Measurements from ENCODE around the gene PP2D1.
"Not testable (repeated sequence)": the region's sequence is repeated elsewhere in the genome, so short reads cannot be mapped to it uniquely, and the experiment has no call there.

Gene PP2D1

DNA sequence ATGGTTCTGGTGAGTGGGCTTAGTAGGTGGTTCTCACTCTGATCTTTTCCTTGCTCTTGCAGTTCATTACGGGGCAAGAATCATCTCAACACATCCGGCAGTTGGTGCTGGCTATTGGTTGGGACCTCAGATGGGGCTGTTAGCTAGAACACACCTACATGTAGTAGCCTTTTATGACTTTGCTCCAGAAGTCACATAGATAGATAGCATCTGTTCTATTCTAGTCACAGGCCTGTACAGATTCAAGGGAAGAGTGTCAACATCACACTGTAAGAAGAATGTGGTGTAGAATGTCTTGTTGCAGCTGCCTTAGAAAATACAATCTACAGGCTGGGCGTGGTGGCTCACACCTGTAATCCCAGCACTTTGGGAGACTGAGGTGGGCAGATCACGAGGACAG, 50.1 kb downstream of the PP2D1 start:
- no peak for DNase-seq

DNA sequence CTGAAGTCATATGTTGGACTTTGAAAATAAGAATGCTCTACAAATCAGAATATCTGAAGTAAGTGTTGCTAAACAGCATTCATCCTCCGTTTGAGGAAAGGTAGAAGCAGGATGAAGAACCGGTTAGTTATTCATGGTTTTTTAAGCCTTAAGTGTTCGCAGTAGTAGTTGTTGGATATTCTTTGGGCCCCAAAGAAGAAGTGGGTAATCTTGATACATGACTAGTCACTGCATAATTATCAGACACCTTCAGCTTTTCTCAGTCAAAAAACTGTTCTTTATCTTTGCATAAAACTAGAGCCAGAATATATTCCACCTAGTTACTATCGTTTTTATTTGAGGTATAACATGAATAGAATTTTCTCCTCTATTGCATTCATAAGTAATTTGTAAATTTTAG, 51.4 kb downstream of the PP2D1 start:
- no peak for DNase-seq

DNA sequence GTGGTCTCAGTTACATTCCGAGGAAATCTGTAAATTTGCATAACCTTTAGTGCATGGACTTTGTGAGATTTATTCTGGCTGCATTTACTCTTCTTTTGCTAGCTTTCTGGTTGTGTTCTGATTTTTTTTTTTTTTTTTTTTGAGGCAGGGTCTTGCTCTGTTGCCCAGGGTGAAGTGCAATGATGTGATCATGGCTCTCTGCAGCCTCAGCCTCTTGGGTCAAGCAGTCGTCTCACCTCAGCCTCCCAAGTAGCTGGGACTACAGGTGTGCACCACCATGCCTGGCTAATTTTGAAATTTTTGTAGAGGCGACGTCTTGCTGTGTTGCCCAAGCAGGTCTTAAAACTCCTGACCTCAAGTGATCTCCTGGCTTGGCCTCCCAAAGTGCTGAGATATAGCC, 52.6 kb downstream of the PP2D1 start:
- DNase-seq = no peak

DNA sequence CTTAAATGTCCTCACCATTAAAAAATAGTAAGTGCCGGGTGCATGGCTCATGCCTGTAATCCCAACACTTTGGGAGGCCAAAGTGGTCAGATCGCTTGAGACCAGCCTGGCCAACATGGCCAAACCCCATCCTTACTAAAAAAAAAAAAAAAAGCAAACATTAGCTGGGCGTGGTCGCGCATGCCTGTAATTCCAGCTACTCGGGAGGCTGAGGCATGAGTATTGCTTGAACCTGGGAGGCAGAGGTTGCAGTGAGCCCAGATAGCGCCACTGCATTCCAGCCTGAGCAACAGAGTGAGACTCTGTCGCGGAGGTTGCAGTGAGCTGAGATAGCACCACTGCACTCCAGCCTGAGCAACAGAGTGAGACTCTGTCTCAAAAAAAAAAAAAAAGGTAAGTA, 54.7 kb downstream of the PP2D1 start:
- not testable (repeated sequence) for DNase-seq

DNA sequence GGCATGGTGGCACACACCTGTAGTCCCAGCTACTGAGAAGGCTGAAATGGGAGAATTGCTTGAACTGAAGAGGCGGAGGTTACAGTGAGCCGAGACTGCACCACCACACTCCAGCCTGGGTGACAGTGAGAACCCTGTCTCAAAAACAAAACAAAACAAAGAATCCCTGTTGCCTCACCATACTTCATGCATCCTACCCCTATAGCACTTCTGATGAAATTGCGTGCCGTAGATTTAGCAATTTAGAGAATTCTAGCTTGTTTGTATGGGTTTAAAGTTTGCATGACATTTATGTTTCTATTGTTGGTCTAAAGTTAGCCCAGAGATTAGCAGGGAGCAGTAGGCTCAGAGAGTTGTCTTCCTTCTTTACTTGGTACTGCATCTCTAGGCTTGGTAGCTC, 57.4 kb downstream of the PP2D1 start:
- no peak for DNase-seq

DNA sequence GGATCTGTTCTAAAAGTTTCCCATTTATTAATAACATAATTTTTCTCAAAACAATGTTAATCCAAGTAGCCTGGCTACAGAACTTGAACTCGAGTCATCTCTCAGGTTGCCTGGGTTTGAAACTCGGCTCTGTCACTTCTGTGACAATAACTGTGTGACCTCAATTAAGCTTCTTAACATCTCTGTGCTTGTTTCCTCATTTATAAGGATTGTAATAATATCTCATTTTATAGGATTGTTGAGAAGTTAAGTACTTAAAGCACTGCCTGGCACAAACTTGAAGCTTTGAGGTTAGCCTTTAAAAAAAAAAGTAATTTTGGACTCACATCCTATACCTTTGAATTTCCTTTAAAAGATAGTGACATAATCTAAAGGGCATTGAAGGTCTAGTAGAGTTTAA, 61.7 kb downstream of the PP2D1 start:
- DNase-seq = no peak

DNA sequence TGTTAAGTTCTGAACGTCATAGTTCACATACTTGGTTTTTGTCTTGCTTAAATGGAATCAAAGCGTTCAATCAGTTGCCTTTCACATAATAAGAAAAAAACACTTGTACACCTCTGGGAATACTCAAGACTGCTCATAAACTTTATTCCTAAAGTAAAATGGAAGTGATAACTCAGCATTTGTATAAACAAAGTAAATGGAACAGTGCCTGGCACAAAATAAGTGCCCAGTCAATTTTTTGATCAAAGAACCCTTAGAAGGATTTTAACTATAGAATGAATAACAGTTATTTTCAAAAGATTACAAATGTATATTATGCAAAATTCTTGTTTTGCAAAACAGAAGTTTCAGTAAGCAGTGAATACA, 63.9 kb downstream of the PP2D1 start:
- DNase-seq = no peak

DNA sequence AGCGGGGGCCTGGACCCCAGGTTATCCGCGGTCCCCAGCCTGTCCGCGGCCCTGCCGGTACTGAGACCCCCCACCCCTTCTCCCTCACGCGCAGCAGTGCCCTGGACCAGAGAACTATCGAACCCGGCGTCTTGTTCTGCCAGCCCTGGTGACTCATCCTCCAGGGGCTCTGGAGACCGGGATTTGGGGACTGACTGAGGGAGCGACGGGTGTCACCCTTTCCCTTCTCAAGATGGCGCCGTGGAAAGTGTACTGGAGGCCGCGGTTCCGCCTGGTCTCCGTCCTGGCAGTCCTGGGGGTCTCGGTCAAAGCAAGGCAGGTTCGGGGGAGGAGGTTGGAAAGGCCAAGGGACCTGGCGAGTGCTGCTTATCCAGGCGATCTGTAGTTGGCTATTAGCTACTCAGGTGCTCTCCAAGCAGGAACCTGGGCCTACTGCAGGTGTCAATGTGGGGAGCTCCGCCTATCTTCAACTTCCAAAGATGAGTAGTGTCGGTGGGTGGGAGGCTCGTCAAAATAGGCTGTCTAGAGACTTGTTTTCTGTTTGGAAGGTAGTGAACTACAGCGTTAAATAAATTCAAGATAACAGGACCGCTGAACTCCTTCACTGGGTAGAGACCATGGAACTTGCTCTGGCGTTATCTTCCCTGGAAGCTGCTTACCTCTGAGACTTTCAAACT, 64.4 kb downstream of the PP2D1 start:
- peak; percentile 46 for DNase-seq

DNA sequence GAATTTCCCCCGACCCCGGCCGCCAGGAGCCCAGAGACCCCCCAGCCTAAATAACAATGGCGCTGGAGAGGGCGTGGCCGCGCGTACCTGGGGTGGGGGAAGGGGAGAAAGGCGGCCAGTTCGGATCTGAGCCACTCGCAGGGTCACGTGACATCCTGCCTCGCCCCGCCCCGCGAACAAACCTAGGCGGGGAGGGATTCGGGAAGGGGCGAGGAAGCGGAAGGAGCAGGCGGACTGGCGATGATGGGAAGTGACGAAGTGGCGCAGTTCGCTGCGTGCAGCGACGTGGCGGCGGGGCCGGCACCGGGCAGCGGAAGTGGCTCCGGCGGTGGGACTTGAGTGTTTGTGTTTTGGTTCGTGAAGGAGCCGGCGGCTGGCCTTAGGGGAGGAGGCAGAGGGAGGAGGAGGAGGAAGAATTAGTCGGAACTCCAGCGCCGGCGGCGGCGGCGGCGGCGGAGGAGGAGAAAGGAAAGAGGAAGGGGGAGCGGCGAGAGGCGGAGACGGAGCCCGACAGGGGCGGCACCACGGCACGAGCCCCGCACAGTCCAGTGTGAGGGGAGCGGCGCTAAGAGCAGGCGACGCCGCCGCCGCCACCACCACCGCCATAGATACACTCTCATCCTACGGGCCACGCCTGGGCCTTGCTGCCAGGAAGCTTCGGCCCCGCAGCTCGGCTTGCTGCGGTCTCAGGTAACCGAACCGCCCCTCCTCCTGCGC, 65.1 kb downstream of the PP2D1 start, which contains the start of gene RAB5A:
TSS of gene RAB5A (plus strand) at position 266 of the 717 bp plus-strand sequence. CDS start 3,802 bp downstream, outside the sequence.
- peak; percentile 97 for DNase-seq

DNA sequence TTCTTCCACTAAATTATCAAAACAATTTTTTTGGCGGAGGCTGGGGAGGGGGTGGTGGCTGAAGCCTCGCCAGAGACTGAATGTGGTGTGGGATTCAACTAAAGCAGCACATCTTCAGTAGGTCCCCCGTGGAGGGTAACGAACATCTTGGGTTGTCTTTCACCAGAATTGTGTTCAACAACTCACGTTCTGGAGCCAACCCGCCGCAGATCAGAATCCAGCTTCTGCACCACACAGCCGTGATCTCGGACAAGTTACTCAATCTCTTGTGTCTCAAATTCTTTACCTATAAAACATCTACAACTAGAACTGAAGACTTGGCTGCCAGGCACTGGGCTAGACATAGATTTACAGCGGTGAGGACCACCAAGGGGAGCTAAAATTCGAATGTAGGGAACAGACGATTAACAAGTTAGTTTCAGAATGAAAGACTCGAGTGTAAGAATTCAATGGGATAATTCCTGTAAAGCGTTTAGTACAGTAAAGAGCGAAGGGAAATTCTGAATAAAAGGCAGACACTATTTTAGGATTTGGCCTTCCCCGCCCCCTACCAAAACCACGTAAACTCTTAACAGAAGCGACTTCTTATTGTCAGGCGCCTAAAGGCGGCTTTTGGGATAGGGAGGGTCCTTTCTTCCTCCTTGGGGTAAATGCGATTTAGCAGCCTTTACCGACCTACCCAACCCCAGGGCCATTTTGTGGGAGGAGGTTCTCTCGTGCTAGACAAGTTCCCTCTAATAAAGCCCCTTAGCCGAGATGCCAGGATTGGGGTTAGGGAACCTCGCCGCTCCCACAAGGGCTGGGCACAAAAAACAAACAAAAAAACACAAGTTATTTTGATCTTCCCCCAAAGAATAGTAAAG, 65.9 kb downstream of the PP2D1 start:
- no peak for DNase-seq

DNA sequence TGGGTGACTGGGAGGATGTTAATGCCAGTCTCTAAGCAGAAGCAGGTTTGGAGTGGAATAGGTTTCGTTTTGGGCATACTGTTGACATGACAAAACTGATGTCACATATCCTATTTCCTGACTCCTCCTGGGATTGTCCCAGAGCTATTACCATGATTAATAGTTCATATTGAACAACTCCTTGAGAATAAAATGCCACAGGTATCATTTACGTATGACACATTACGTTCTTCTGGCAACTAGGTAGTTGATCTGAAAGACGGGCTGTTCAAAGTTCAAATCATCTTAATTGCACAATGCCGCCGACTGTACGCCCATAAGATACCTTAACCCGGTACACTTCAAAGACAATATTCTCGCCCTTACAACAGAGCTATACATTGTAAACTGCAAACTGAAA, 66.5 kb downstream of the PP2D1 start:
- no peak for DNase-seq

DNA sequence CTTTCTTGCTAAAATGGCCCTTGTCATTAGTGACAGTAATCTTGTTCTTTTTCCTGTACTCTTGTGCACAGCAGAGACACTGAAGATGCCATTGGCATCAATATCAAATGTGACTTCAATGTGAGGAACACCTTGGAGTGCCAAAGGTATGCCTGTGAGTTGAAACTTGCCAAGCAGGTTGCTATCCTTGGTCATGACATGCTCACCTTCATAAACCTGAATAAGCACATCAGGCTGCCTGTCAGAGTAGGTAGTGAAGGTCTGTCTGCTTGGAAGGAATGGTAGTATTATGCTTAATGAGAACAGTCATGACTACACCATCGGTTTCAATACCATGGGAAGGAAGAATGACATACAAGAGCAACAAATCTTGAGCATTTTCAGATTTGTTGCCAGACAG, 71.4 kb downstream of the PP2D1 start:
- DNase-seq = no peak

DNA sequence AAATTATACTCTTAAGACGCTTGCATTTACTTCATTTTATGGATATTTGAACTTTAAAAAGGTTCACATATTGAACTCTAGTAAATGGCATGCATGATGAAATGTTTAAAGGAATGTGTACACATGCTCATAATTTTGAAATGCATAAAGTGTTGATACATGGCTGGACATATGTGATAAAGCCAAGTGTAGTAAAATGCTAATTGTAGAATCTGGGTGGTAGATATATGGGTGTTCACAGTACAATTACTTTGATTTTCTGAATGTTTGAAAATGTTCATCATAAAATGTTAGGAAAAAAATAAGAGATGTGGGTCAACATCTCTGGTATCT, 73.8 kb downstream of the PP2D1 start:
- DNase-seq = no peak

DNA sequence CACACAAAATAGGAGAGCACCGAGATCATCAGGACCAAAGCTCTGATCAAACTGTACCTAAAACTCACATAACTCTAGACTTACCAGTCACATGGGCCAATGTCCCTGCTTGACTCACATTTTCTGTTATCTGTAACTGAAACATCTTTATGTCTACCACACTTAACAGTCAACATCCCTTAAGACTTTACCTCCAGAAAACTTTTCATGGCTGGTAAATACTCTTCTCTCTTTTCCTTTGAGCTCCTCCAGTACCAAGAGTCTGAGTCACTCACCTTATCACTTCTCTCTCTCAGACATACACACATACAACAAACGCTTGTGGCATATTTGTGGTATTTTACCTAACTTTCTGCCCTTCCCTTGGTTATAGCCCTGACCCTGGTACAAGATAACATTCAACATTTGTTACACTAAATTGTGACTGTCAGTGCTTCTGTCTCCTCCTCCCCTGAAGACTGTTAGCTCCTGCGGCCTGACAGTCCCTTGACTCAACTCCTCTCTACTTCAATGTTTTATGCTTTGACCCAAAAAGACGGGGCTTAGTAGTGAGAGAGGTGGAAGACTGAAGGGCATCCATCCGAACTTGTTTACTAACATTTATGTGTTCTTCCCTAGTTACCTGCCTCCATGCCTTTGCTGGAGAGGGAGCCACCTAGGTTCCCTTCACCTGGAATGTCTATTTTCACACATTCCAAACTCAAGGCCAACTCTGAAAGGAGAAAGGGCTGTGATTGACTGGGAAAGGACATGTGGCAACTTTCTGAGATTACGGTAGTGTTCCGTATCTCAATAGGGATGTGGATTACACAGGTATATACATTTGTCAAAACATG, 74.4 kb downstream of the PP2D1 start:
- DNase-seq = no peak

Data from stimulated activated CD4-positive, alpha-beta T cell treated with anti-CD3 and anti-CD28 coated beads, Interleukin-4, amount 100 ng/mL, for 1 hour (primary cell).